HepG2 (cell line): ENCODE data around the gene FAM20C. TPM values are rescaled to one million over a fixed set of nuclear protein-coding genes. Genes with fewer than 3 reads are reported as not detected.

Source experiments
- ATAC-seq: fragments of 200-7000 bp; cut with Tn5 transposase; 3 replicates; pipeline ENCODE4 v1.9.1; 2020; ENCODE audit warnings: mild to moderate bottlenecking, moderate library complexity
- BruUV-seq: library from RNA; stranded (reverse); fragments of 400-500 nt; replicated peaks from 2 replicates; lab custom pipeline; 2021; lab: Mats Ljungman, UMichigan
- CTCF ChIA-PET: fragments of 300-600 bp; formaldehyde crosslinking; extraction: SDS; loops from one replicate; lab custom pipeline; 2021; ENCODE audit warnings: low total read pairs, inconsistent platforms, low intra/inter-chr PET ratio; lab: Yijun Ruan, JAX
- POLR2A ChIA-PET: fragments of 350-600 bp; sonication (Branson Sonifier 250); formaldehyde crosslinking; loops from one replicate; lab custom pipeline; 2020; ENCODE audit warnings: antibody characterized with exemption, inconsistent platforms; lab: Yijun Ruan, JAX
- DNase-seq: peaks from one replicate; pipeline ENCODE4 v3.0.0-alpha.2; 2015; ENCODE audit warnings: low spot score
- FAIRE-seq: peaks from 3 replicates; lab custom pipeline; 2011; peaks lifted over from hg19 to GRCh38; lab: Jason Lieb, UNC
- H2AFZ ChIP-seq: one replicate; pipeline ENCODE4 v1.6.1; 2011; ENCODE audit warnings: low read length, inconsistent platforms
- H3K27ac ChIP-seq: fragments of 300-600 bp; 3 replicates; pipeline ENCODE4 v1.8.0; 2011; ENCODE audit warnings: mixed run types, mild to moderate bottlenecking, mixed read lengths, low read length, inconsistent platforms; ENCODE audit not compliant: insufficient read depth; ENCODE audit errors: extremely low read length
- H3K27me3 ChIP-seq, 2 experiments: fragments of 200-600 bp in 1 of 2; 2 replicates in 1 of 2; 3 replicates in 1 of 2; pipeline versions ENCODE4 v1.6.0 to v1.8.0; 2011; ENCODE audit warnings: low read length in 2 of 2, mild to moderate bottlenecking in 2 of 2, moderate library complexity in 2 of 2, inconsistent platforms in 1 of 2; ENCODE audit not compliant: insufficient read depth in 2 of 2, control insufficient read depth in 1 of 2
- H3K36me3 ChIP-seq, 2 experiments: fragments of 200-600 bp in 1 of 2; replicated peaks in 1 of 2; 2 replicates in 1 of 2; 3 replicates in 1 of 2; pipeline versions ENCODE4 v1.5.1 to v1.8.0; 2011; ENCODE audit warnings: low read length in 2 of 2, inconsistent platforms in 1 of 2; ENCODE audit not compliant: insufficient read depth in 2 of 2, control insufficient read depth in 1 of 2
- H3K4me1 ChIP-seq: 2 replicates; pipeline ENCODE4 v1.5.1; 2012; ENCODE audit warnings: low read length, inconsistent platforms; ENCODE audit not compliant: insufficient read depth
- H3K4me2 ChIP-seq: 2 replicates; pipeline ENCODE4 v1.6.0; 2011; ENCODE audit warnings: low read depth, low read length, inconsistent platforms
- H3K4me3 ChIP-seq, 3 experiments: fragments of 200-600 bp in 1 of 3; sonication (generic), shearing (Covaris generic) in 1 of 3; replicated peaks in 1 of 3; 2 replicates each; pipeline ENCODE4 v1.5.1; 2011 to 2016; ENCODE audit warnings: low read length in 3 of 3, inconsistent platforms in 2 of 3, low read depth in 2 of 3, mild to moderate bottlenecking in 2 of 3, control low read depth in 1 of 3, mixed read lengths in 1 of 3; ENCODE audit not compliant: insufficient read depth in 1 of 3
- H3K79me2 ChIP-seq: one replicate; pipeline ENCODE4 v1.6.1; 2011; ENCODE audit warnings: low read length, inconsistent platforms; ENCODE audit not compliant: insufficient read depth
- H3K9ac ChIP-seq: 2 replicates; pipeline ENCODE4 v1.6.0; 2011; ENCODE audit warnings: mild to moderate bottlenecking, low read depth, low read length, inconsistent platforms; ENCODE audit not compliant: insufficient read depth
- H3K9me3 ChIP-seq: 2 replicates; pipeline ENCODE4 v1.5.1; 2012; ENCODE audit warnings: mild to moderate bottlenecking, low read length
- H4K20me1 ChIP-seq: 2 replicates; pipeline ENCODE4 v1.6.0; 2011; ENCODE audit warnings: inconsistent platforms, mild to moderate bottlenecking, low read length, moderate library complexity; ENCODE audit not compliant: insufficient read depth
- FOXA1 ChIP-seq, 2 experiments: fragments of 450-650 bp in 1 of 2; sonication (generic) in 1 of 2; formaldehyde crosslinking in 1 of 2; IDR thresholded peaks; 2 replicates each; pipeline versions ENCODE4 v1.4.0 to v1.6.1; 2016 to 2020; ENCODE audit warnings: missing genetic modification reagents in 1 of 2
- HMG20B ChIP-seq: conservative IDR thresholded peaks from 2 replicates; pipeline ENCODE4 v1.6.1; 2016; ENCODE audit warnings: missing genetic modification reagents, missing compliant biosample characterization
- NPAS2 ChIP-seq: sonication (generic); formaldehyde crosslinking; IDR thresholded peaks from 2 replicates; pipeline ENCODE4 v1.8.0; 2022; ENCODE audit warnings: mild to moderate bottlenecking, missing genetic modification reagents, borderline replicate concordance
- PTBP1 ChIP-seq: fragments of 200-400 bp; formaldehyde crosslinking; IDR thresholded peaks from 2 replicates; pipeline ENCODE4 v1.6.1; 2018; ENCODE audit warnings: low read length, low read depth; ENCODE audit not compliant: poor library complexity, severe bottlenecking
- RFX5 ChIP-seq: IDR thresholded peaks from 2 replicates; pipeline ENCODE4 v1.6.1; 2011; ENCODE audit warnings: low read depth, low read length, improper control_type of control experiment
- STAG1 ChIP-seq: sonication (generic); formaldehyde crosslinking; IDR thresholded peaks from 2 replicates; pipeline ENCODE4 v1.4.0; 2020; ENCODE audit warnings: missing genetic modification reagents
- TEAD3 ChIP-seq: optimal IDR thresholded peaks from 2 replicates; pipeline ENCODE3; 2016; ENCODE audit warnings: borderline replicate concordance
- UBTF ChIP-seq: sonication (generic); formaldehyde crosslinking; IDR thresholded peaks from 2 replicates; pipeline ENCODE4 v1.4.0; 2020; ENCODE audit warnings: mild to moderate bottlenecking, missing genetic modification reagents
- ZMYM3 ChIP-seq: sonication (generic); formaldehyde crosslinking; IDR thresholded peaks from 2 replicates; pipeline ENCODE4 v1.5.1; 2020; ENCODE audit warnings: mild to moderate bottlenecking, missing genetic modification reagents
- ZNF543 ChIP-seq: sonication (generic); formaldehyde crosslinking; IDR thresholded peaks from 2 replicates; pipeline ENCODE4 v1.4.0; 2020; ENCODE audit warnings: mild to moderate bottlenecking, missing genetic modification reagents
- ZNF83 ChIP-seq: sonication (generic); formaldehyde crosslinking; IDR thresholded peaks from 2 replicates; pipeline ENCODE4 v1.4.0; 2020; ENCODE audit warnings: missing genetic modification reagents, mild to moderate bottlenecking, borderline replicate concordance
- WGBS: methylation state at CpG from one replicate; pipeline ENCODE4 v1.1.6; 2017; ENCODE audit warnings: low lambda C conversion rate; 5-methylcytosine and 5-hydroxymethylcytosine counted together
- in situ Hi-C: cut with HindIII; loops from 2 replicates; pipeline ENCODE4 v1.10.0; 2017; ENCODE audit warnings: low pct_unique_long_range_greater_than_20kb; ENCODE audit not compliant: extremely low pct_ligation_motif_present
- intact Hi-C: fragments of 100-400 bp; cut with micrococcal nuclease; formaldehyde crosslinking; loops from one replicate; pipeline ENCODE4 v1.10.0; 2022; ENCODE audit not compliant: unreplicated experiment
- polyA plus RNA-seq, 8 experiments: library from polyadenylated mRNA; depleted of rRNA in 3 of 8; stranded (reverse) in 7 of 8; unstranded in 1 of 8; fragments of >200 nt; fragmentation: Illumina TruSeq in 4 of 8; extraction: Trizol in 4 of 8; gene quantifications; 2 replicates each; pipeline versions ENCODE4 v1.2.1 to v1.2.3, GENCODE V29; 2011 to 2016; ENCODE audit warnings: low read depth in 4 of 8, missing spikeins in 1 of 8, mixed read lengths in 1 of 8; ENCODE audit not compliant: insufficient read depth in 1 of 8
- total RNA-seq, 5 experiments: library from RNA; depleted of rRNA; stranded (reverse); fragments of >200 nt; fragmentation: Illumina TruSeq; extraction: Trizol; gene quantifications; 2 replicates each; pipeline ENCODE4 v1.2.3, GENCODE V29; 2016; ENCODE audit warnings: low read depth in 1 of 5
- TF ChIP-seq, protein P1 (sequence below): sonication (generic); formaldehyde crosslinking; IDR thresholded peaks from 2 replicates; pipeline ENCODE4 v1.5.0; 2020; ENCODE audit warnings: mild to moderate bottlenecking, missing genetic modification reagents
- TF ChIP-seq, protein P2 (sequence below): sonication (generic); formaldehyde crosslinking; IDR thresholded peaks from 2 replicates; pipeline ENCODE4 v1.4.0; 2020; ENCODE audit warnings: missing genetic modification reagents

Gene FAM20C
- total and polyA plus RNA-seq, 2 of the 13 experiments (the other 11 are each of a cell fraction or from before 2014, with no cell fraction given), result 11.9 to 19.9 TPM

DNA sequence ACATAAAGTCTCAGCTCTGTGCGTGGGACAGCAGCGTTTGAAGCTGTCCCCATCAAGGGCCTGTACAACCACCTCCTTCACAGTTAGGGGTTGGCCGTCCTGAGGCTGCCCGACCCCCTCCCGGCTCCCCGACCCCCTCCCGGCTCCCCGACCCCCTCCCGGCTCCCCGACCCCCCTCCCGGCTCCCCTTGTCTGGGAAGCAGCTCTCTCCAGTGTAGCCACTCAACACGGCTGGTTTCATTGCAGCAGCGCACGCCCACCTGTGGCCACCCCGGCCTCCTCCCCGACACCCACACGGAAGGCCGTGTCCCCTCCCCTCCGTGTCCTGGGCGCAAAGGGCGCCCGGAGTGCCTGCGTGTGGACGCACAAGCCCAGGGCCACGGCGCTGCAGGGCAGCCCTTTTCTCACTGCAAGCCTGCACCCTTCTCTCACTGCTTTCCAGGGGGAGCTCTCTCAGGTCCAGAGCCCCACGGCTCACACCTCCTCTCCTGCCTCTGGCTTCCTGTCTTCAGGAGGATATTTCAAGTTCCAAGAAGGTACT is 20.9 kb upstream of the FAM20C start (continued):
- TF ChIP-seq, protein P1, sequence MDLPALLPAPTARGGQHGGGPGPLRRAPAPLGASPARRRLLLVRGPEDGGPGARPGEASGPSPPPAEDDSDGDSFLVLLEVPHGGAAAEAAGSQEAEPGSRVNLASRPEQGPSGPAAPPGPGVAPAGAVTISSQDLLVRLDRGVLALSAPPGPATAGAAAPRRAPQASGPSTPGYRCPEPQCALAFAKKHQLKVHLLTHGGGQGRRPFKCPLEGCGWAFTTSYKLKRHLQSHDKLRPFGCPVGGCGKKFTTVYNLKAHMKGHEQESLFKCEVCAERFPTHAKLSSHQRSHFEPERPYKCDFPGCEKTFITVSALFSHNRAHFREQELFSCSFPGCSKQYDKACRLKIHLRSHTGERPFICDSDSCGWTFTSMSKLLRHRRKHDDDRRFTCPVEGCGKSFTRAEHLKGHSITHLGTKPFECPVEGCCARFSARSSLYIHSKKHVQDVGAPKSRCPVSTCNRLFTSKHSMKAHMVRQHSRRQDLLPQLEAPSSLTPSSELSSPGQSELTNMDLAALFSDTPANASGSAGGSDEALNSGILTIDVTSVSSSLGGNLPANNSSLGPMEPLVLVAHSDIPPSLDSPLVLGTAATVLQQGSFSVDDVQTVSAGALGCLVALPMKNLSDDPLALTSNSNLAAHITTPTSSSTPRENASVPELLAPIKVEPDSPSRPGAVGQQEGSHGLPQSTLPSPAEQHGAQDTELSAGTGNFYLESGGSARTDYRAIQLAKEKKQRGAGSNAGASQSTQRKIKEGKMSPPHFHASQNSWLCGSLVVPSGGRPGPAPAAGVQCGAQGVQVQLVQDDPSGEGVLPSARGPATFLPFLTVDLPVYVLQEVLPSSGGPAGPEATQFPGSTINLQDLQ, result no peak
- TF ChIP-seq ZNF83 (CRISPR knock-in tag) (no peak), UBTF (CRISPR knock-in tag) (peak; percentile 29; the same call in 1 of the 2 replicates), FOXA1 (IDR thresholded peaks at IDR 0.05) (no peak), FOXA1 (CRISPR knock-in tag; IDR thresholded peaks at IDR 0.05) (no peak)

DNA sequence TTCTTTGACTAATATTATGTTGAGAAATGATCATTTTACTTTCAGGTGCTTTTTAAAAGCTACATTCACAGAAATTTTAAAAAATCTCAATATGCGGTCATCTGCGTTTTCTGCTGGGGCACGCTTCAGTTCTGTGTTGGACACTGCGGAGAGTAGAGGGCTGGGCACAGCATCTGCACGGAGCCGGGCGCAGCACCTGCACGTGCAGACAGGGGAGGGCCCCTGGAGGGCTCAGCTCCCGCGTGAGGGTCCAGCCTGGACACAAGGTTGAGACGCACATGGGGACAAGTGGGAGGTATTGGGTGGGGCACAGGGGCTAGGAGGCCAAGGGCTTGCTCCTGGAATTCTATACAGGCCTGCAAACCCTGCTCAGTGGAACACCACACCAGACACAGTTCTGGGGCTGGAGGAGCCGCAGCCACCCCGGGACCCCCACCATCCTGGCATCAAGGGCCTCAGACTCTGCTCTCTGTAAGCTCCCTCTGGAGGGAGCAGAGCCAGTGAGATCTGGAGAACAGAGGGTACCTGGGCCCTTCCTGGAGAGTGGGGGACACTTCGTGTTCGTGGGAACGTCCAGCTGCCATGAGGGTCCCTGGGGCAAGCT is 20.4 kb upstream of the FAM20C start:
- Histone ChIP-seq H3K9me3 (no peaks in the 10 kb centered on the region), H4K20me1 (no peaks in the 10 kb centered on the region), H3K27me3 (peaks cover 20 to 74% of the 10 kb centered on the region in 2 experiments), H3K4me2 (no peak overlapping the region; the same call in 1 of the 2 replicates), H2AFZ (no peak overlapping the region), H3K36me3 (no peaks in the 10 kb centered on the region), H3K27ac (no peak overlapping the region), H3K4me1 (no peaks in the 10 kb centered on the region), H3K4me3 (no peak overlapping the region), H3K9ac (no peak overlapping the region), H3K79me2 (no peaks in the 10 kb centered on the region)
- intact Hi-C loops, result no loop called here
- in situ Hi-C loops, result no loop called here
- CTCF ChIA-PET, result no interaction called here
- DNase-seq (no peak), FAIRE-seq (no peak), ATAC-seq (no peak)
- 54% methylated on average over 13 of the region's 16 CpGs for WGBS
- no TSS peak for BruUV-seq
- POLR2A ChIA-PET, result interaction anchor here (0.7 kb wide), 1 partner anchor 23 kb away, joined by 3 read pairs; no protein-coding TSS in a partner anchor
- no peak for TF ChIP-seq HMG20B (CRISPR knock-in tag)
- TF ChIP-seq ZNF543, result no peak
- no peak for TF ChIP-seq STAG1 (CRISPR knock-in tag)
- TF ChIP-seq RFX5, result no peak
- TF ChIP-seq PTBP1, result no peak
- TF ChIP-seq, protein P2, sequence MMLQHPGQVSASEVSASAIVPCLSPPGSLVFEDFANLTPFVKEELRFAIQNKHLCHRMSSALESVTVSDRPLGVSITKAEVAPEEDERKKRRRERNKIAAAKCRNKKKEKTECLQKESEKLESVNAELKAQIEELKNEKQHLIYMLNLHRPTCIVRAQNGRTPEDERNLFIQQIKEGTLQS, result no peak
- no peak for TF ChIP-seq NPAS2
- TF ChIP-seq ZMYM3 (CRISPR knock-in tag), result no peak
- TF ChIP-seq TEAD3, result no peak
